Endothelial cell of hepatic sinusoid (primary cell): ENCODE results near the gene FKBP2.

Experiments
- in situ Hi-C: cut with HindIII; loops from 2 replicates; pipeline ENCODE4 v1.10.0; 2017; ENCODE audit warnings: low sequenced_read_pairs

FKBP2 gene

DNA sequence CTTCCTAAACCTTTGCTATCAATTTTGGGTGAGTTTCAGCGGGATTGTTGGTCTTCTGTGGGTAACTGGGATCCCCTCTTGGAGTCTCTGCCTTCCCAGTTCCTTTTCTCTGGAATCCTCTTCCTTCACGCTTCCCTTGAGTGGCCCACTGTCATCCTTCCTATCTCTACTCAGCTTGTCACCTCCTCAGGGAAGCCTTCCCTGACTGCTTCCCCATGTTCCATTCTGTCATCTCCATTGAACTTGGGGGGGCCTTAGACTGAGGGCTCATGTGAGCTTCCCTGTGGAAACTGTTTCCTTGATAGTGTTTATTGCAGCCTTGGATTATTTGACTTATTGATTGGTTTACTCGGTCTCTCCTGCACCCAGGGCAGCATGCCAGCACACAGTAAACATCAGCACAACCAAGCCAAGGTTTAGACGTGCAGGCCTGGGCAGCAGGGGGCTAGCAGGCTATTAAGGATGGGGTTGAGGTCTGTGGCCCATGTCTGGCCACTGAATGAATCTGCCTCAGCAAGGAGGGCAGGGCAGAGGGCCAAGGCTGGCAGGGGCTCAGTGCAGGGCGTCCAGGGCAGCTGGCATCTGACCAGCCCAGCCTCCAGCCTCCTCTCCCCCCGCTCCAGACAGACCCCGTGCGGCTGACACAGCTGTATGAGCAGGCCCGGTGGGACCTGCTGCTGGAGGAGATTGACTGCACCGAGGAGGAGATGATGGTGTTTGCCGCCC lies 22.1 kb upstream of the FKBP2 start:
- in situ Hi-C loops, result loop anchor here (5.0 kb wide), 1 partner anchor 89 kb away; the partner anchor contains the start of gene ESRRA

- in situ Hi-C loops, result loop anchor here (5.0 kb wide), 1 partner anchor 88 kb away; the partner anchor contains the start of gene ESRRA
Observed at GRCh38 chr11:64219354-64219684, 21.6 kb upstream of the FKBP2 start.

GRCh38 chr11:64219755-64220154 lies 21.1 kb upstream of the FKBP2 start:
- in situ Hi-C loops, result loop anchor here (5.0 kb wide), 1 partner anchor 88 kb away; the partner anchor contains the start of gene ESRRA

- in situ Hi-C loops, result no loop called here
Observed at GRCh38 chr11:64220271-64220670, 20.6 kb upstream of the FKBP2 start.

DNA sequence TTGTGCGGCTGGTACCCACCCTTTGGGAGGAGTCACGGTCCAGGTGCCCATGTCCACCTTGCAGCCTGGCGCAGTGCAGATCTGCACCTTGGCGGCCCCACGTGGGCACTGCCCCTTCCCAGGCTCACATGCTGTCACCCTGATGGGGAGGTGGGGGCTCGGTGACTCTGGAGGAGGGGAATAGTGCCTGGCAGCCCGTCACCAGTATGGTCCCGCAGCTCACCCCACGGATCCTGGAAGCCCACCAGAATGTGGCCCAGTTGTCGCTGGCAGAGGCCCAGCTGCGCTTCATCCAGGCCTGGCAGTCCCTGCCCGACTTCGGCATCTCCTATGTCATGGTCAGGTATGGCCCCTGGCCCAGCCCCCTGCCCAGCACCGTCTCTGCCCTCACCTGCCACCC lies 20.1 kb upstream of the FKBP2 start:
- in situ Hi-C loops, result no loop called here

DNA sequence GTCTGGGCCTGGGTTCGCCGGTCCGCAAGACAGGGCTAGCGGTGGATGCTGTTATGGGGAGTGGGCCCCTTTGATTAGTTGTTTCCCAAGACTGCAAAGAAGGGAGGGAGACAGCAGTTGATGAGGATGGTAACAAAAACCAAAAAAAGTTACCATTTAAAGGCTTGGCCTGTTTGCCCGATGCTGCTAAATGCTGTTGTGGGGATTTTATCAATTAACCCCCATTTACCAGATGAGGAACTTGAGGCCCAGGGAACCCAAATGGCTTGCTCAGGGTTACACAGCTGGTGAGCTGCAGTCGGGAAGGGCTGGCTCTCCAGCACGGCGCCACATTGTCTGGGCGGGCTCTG lies 18.3 kb upstream of the FKBP2 start:
- in situ Hi-C loops, result no loop called here

DNA sequence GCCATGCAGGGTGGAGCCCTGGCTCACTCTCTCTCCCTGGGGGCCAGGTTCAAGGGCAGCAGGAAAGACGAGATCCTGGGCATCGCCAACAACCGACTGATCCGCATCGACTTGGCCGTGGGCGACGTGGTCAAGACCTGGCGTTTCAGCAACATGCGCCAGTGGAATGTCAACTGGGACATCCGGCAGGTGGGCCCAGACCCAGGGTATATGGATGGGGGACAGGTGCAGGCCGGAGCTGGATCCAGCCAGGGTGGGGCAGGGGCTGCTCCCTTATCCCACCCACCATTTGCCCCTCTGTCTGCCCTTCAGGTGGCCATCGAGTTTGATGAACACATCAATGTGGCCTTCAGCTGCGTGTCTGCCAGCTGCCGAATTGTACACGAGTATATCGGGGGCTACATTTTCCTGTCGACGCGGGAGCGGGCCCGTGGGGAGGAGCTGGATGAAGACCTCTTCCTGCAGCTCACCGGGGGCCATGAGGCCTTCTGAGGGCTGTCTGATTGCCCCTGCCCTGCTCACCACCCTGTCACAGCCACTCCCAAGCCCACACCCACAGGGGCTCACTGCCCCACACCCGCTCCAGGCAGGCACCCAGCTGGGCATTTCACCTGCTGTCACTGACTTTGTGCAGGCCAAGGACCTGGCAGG lies 17.8 kb upstream of the FKBP2 start:
- in situ Hi-C loops, result no loop called here

DNA sequence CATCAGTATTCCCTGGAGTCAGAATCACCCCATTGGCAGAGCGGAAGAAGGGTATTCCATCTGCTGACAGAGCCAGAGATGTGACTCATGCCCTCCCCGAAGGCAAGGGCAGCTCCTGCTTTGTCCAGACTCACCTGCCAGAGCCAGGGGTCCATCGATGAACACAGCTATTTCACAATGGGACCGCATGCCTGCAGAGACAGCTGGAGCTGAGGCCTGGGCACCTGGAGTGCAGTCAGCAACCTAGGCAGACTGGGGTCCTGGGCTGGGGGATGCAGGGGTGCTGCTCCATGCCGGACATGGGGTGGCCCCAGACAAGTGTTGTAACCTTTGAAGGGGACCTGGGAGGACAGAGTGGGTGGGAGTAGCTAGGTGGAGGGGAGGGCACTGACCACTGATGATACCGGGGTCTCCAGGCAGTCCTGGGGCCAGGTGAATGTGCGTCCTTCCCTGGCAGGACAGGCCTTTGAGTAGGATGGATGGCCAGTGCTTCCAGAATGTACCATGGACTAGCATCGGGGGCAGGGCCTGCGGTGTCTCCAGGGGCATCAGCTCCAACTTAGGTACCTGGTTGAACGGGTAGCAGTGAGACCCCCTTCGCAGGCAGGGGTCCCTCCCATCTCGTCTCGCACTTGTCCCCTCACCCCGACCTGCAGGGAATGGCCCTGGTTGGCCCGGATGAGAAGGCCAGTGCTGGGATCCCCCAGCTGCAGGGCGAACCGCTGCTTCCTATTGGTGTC lies 16.6 kb upstream of the FKBP2 start:
- in situ Hi-C loops, result no loop called here

GRCh38 chr11:64224891-64225607 lies 15.8 kb upstream of the FKBP2 start:
- in situ Hi-C loops, result no loop called here

DNA sequence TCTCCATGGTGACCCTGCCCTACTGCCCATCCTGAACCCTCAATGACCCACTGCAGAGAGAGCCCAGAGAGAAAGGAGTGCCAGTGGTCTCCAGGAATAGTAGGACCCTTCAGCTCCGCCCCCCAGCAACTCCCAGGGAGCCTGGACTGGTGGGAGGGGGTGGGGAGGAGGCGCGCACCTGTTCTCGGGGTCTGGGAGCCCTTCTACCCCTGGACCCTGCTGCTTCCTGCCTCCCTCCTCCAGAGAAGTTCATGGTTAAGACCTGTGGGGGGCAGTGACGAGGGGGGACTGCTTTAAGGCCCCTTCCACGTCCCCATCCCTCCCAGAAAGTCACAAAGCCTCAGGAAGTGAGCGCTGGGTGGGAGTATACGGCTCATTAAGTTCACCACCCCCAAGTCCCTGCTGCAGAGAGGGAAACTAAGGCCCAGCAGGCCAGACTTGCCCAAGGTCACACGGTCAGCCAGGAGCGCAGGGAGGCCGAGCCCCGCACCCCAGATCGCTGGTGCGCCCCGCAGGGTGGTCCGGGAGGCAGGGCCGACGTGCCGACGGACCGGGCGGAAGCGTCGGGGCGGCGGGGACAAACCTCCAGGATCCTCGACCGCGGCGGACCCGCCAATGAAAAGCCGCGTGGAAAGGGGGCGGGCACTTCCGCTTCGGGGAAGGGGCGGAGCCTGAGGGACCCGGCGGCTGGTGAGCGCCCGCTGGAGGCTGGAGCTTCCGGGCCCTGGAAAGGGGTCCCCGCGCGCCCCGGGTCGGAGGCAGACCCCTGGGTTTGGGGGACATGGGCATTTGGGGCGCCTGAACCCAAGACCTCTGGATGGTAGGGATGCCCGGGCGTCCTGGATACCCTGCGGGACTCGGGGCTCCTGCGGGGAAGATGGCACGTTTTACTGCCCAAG lies 15.0 kb upstream of the FKBP2 start, which contains the start of the genes NUDT22 and TRPT1:
Gene NUDT22 (plus strand): TSS at position 667 of the 899 bp plus-strand sequence. CDS start 379 bp downstream, outside the sequence.
Gene TRPT1 (minus strand): TSS at position 579 of the 899 bp plus-strand sequence. CDS start 326 bp downstream, at position 253.
- in situ Hi-C loops, result no loop called here

DNA sequence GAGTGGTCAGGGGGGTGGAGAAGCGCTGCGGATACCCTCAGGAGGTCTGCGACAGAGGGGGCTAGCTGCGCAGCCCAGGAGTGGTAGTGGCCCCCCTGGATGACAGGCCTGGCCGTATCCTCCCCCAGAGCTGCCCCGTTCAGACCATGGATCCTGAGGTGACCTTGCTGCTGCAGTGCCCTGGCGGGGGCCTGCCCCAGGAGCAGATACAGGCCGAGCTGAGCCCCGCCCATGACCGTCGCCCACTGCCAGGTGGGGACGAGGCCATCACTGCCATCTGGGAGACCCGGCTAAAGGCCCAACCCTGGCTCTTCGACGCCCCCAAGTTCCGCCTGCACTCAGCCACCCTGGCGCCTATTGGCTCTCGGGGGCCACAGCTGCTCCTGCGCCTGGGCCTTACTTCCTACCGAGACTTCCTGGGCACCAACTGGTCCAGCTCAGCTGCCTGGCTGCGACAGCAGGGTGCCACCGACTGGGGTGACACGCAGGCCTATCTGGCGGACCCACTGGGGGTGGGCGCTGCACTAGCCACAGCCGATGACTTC lies 14.3 kb upstream of the FKBP2 start:
- in situ Hi-C loops, result no loop called here

- in situ Hi-C loops, result no loop called here
Observed at GRCh38 chr11:64227405-64227956, 13.4 kb upstream of the FKBP2 start.

DNA sequence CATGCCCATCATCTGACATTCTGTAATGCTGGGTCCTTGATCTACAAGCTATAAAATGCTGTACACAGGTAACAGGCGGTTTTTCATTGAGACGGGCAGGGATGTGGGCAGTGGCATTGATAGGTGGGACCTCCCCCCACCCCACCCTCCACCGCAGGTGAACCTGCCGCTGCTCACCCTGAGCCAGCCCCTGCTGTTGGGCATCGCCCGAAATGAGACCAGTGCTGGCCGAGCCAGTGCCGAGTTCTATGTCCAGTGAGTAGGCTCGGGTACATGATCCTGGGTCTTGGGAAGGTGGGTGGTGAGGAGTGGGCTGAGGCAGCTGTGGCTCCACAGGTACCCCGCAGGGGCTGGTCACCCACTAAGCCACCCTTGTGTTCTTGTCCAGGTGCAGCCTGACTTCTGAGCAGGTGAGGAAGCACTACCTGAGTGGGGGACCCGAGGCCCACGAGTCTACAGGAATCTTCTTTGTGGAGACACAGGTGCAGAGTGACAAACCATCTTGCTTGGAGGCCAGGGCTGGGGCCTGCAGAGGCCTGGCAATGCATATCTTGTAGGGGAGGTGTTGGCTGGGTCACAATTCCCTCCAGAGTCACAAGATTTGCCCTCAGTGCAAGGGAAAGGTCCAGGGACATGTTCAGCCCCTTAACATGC lies 11.7 kb upstream of the FKBP2 start:
- in situ Hi-C loops, result no loop called here

GRCh38 chr11:64229744-64230170 lies 11.1 kb upstream of the FKBP2 start:
- in situ Hi-C loops, result no loop called here

GRCh38 chr11:64230171-64230984 lies 10.5 kb upstream of the FKBP2 start, which contains the start of gene DNAJC4:
Gene DNAJC4 (plus strand): TSS chr11:64230548. CDS start chr11:64230855, 307 bp downstream.
- in situ Hi-C loops, result no loop called here

DNA sequence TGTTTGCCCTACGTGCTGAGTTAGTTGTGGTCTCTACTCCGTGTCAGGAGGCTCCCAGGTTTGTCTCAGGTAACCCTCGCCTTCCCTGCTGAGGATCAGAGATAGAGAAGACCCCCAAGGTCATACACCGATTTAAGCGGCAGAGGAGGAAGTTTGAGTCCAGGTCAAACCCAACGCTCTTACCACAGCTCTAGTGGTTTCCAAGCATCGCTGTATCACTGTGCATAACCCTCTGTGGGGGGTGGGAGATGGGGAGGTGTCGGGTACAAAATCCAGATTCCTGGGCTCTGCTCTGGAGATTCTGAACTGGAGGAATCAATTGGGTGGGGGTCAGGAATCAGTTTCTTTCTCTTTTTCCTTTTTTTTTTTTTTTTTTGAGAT lies 9.9 kb upstream of the FKBP2 start:
- in situ Hi-C loops, result no loop called here

DNA sequence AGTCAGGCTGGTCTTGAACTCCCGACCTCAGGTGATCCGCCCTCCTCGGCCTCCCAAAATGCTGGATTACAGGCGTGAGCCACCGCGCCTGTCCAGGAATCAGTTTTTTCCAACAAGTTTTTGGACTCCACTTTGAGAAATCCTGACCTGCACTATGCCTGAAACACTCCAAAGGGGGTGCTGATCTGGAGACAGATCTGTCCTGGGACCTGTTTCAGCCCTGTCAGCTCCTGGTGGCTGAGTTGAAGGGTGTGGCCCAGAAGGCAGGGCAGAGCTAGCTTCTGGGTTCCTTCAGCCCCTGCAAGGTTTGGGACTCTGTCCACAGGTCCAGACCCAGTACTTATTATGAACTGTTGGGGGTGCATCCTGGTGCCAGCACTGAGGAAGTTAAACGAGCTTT lies 9.3 kb upstream of the FKBP2 start:
- in situ Hi-C loops, result no loop called here
